ENCODE data around the gene RER1. TPM values are rescaled to one million over a fixed set of nuclear protein-coding genes. Genes with fewer than 3 reads are reported as not detected.
A peak's percentile ranks its signal among the peaks of the same experiment; 100 is the strongest.

The RER1 gene
- total and polyA plus RNA-seq, 11 donors: 43.3 to 124 (median 78.3) TPM

- ATAC-seq: no peak
- intact Hi-C loops (cut with DNase I): loop anchor here in 2 of 10 donors (5.0 kb wide), 2 partner anchors 47 to 57 kb away; no protein-coding TSS in a partner anchor
- Histone ChIP-seq H3K4me3 (no peak overlapping the region), H3K36me3 (no peaks in the 10 kb centered on the region), H3K4me1 (peaks cover 0 to 15% (median 8%) of the 10 kb centered on the region in 12 donors), H3K9me3 (no peaks in the 10 kb centered on the region), H3K27ac (no peak overlapping the region), H3K27me3 (no peaks in the 10 kb centered on the region)
- DNase-seq: peak in 3 of 5 donors; percentile 10 to 20 (median 10)
- TF ChIP-seq CTCF (IDR thresholded peaks at IDR 0.05) (no peak), POLR2A (IDR thresholded peaks at IDR 0.05) (no peak)
- 85 to 90% (median 88%) methylated on average over 18 of the region's 18 CpGs for WGBS, 4 donors
These were observed 12.5 kb upstream of the RER1 start for GRCh38 chr1:2378956-2379732.

GRCh38 chr1:2379733-2380404, 11.8 kb upstream of the RER1 start:
- intact Hi-C loops (cut with DNase I): loop anchor here in 9 of 10 donors (2.0 to 5.0 kb wide), 5 partner anchors 48 to 248 kb away; no protein-coding TSS in a partner anchor
- no peak overlapping the region for H3K27ac ChIP-seq
- no peaks in the 10 kb centered on the region for H3K36me3 ChIP-seq
- WGBS, 4 donors: 88 to 92% (median 91%) methylated on average over 23 of the region's 23 CpGs
- TF ChIP-seq POLR2A (IDR thresholded peaks at IDR 0.05): no peak
- no peak for TF ChIP-seq CTCF (IDR thresholded peaks at IDR 0.05)
- H3K4me1 ChIP-seq: peaks cover 0 to 15% (median 8%) of the 10 kb centered on the region in 12 donors
- DNase-seq (peak in 3 of 5 donors; percentile 20 to 57 (median 21)), ATAC-seq (no peak)
- no peaks in the 10 kb centered on the region for H3K27me3 ChIP-seq
- H3K4me3 ChIP-seq: no peak overlapping the region
- H3K9me3 ChIP-seq: no peaks in the 10 kb centered on the region

- H3K27ac ChIP-seq: peak overlapping the region in 1 of 12 donors; percentile 40
- peaks cover 0 to 15% (median 8%) of the 10 kb centered on the region in 12 donors for H3K4me1 ChIP-seq
- intact Hi-C loops (cut with DNase I): loop anchor here in 9 of 10 donors (1.0 to 5.0 kb wide), 5 partner anchors 59 to 249 kb away; no protein-coding TSS in a partner anchor
- H3K9me3 ChIP-seq: no peaks in the 10 kb centered on the region
- peak in 1 of 4 donors; percentile 6 for ATAC-seq
- no peaks in the 10 kb centered on the region for H3K27me3 ChIP-seq
- H3K4me3 ChIP-seq: no peak overlapping the region
- WGBS, 4 donors: 67 to 81% (median 77%) methylated on average over 25 to 32 of the region's 32 CpGs
- TF ChIP-seq CTCF (IDR thresholded peaks at IDR 0.05) (no peak), POLR2A (IDR thresholded peaks at IDR 0.05) (no peak)
- no peaks in the 10 kb centered on the region for H3K36me3 ChIP-seq
- DNase-seq: peak in 3 of 5 donors; percentile 29 to 61 (median 30)
These were observed 10.6 kb upstream of the RER1 start for GRCh38 chr1:2380816-2381591.

Measured in heart left ventricle (tissue), 16 donors.